Astrocyte (in vitro differentiated cells and primary cell): ENCODE measurements around the gene ABHD17C. TPM values are rescaled to one million over a fixed set of nuclear protein-coding genes. Genes with fewer than 3 reads are reported as not detected.
A peak's percentile ranks its signal among the peaks of the same experiment; 100 is the strongest.

Experiments
- DNase-seq: peaks from one replicate; pipeline ENCODE4 v3.0.0-alpha.2; 2010; ENCODE audit warnings: low read depth
- FAIRE-seq: peaks from 2 replicates; lab custom pipeline; 2011; peaks lifted over from hg19 to GRCh38; lab: Jason Lieb, UNC
- H2AFZ ChIP-seq: 2 replicates; pipeline ENCODE4 v1.6.0; 2012; ENCODE audit warnings: low read depth, low read length, inconsistent platforms
- H3K27ac ChIP-seq: 2 replicates; pipeline ENCODE4 v1.5.1; 2011; ENCODE audit warnings: low read depth, low read length, inconsistent platforms
- H3K27me3 ChIP-seq: 2 replicates; pipeline ENCODE4 v1.6.0; 2011; ENCODE audit warnings: low read length, inconsistent platforms; ENCODE audit not compliant: insufficient read depth
- H3K36me3 ChIP-seq: 2 replicates; pipeline ENCODE4 v1.5.1; 2011; ENCODE audit warnings: low read length, inconsistent platforms; ENCODE audit not compliant: insufficient read depth
- H3K4me1 ChIP-seq: 2 replicates; pipeline ENCODE4 v1.5.1; 2011; ENCODE audit warnings: low read length, inconsistent platforms; ENCODE audit not compliant: insufficient read depth
- H3K4me2 ChIP-seq: 2 replicates; pipeline ENCODE4 v1.6.0; 2012; ENCODE audit warnings: low read length, inconsistent platforms
- H3K4me3 ChIP-seq: 2 replicates; pipeline ENCODE4 v1.5.1; 2011; ENCODE audit warnings: low read depth, mild to moderate bottlenecking, low read length, inconsistent platforms; ENCODE audit not compliant: insufficient read depth
- H3K79me2 ChIP-seq: 2 replicates; pipeline ENCODE4 v1.6.0; 2012; ENCODE audit warnings: mild to moderate bottlenecking, low read length, inconsistent platforms; ENCODE audit not compliant: insufficient read depth
- H3K9ac ChIP-seq: 2 replicates; pipeline ENCODE4 v1.6.0; 2012; ENCODE audit warnings: mild to moderate bottlenecking, low read length, inconsistent platforms
- H3K9me3 ChIP-seq: 2 replicates; pipeline ENCODE4 v1.5.1; 2012; ENCODE audit warnings: low read depth, mild to moderate bottlenecking, low read length, inconsistent platforms; ENCODE audit not compliant: insufficient read depth
- H4K20me1 ChIP-seq: 2 replicates; pipeline ENCODE4 v1.6.0; 2012; ENCODE audit warnings: low read length, inconsistent platforms; ENCODE audit not compliant: insufficient read depth
- H3K27ac Mint-ChIP-seq: one replicate; pipeline ENCODE4 v1.8.0; 2021; ENCODE audit warnings: mild to moderate bottlenecking, mixed read lengths; ENCODE audit not compliant: unreplicated experiment
- H3K27me3 Mint-ChIP-seq: one replicate; pipeline ENCODE4 v1.8.0; 2021; ENCODE audit warnings: low read depth, mixed read lengths; ENCODE audit not compliant: unreplicated experiment
- H3K36me3 Mint-ChIP-seq: one replicate; pipeline ENCODE4 v1.8.0; 2021; ENCODE audit warnings: low read depth, mixed read lengths; ENCODE audit not compliant: unreplicated experiment
- H3K4me1 Mint-ChIP-seq: one replicate; pipeline ENCODE4 v1.8.0; 2021; ENCODE audit warnings: low read depth, mixed read lengths; ENCODE audit not compliant: unreplicated experiment
- H3K4me3 Mint-ChIP-seq: one replicate; pipeline ENCODE4 v1.8.0; 2021; ENCODE audit warnings: mild to moderate bottlenecking, moderate library complexity, mixed read lengths; ENCODE audit not compliant: unreplicated experiment
- H3K9me3 Mint-ChIP-seq: one replicate; pipeline ENCODE4 v1.8.0; 2021; ENCODE audit warnings: mild to moderate bottlenecking, mixed read lengths; ENCODE audit not compliant: unreplicated experiment
- CTCF ChIP-seq: IDR thresholded peaks from 2 replicates; pipeline ENCODE4 v1.5.1; 2011; ENCODE audit warnings: low read depth, mild to moderate bottlenecking, inconsistent platforms, low read length, moderate library complexity; ENCODE audit not compliant: insufficient read depth
- EZH2 ChIP-seq: IDR thresholded peaks from 2 replicates; pipeline ENCODE4 v1.6.1; 2012; ENCODE audit warnings: mild to moderate bottlenecking, low read length, inconsistent platforms; ENCODE audit not compliant: insufficient read depth
- total RNA-seq: library from RNA; stranded (reverse); gene quantifications from 2 replicates; pipeline ENCODE4 v1.2.1, GENCODE V29; 2021

Gene ABHD17C
- total RNA-seq, 1 donor from 2014 or later: 10.2 TPM

GRCh38 chr15:80776420-80777045 lies 81.4 kb downstream of the ABHD17C start:
- peaks cover 34% of the 10 kb centered on the region for H3K4me1 ChIP-seq
- FAIRE-seq (peak; percentile 9), DNase-seq (peak; percentile 54)
- H3K9me3 ChIP-seq: no peaks in the 10 kb centered on the region
- no peaks in the 10 kb centered on the region for H3K36me3 ChIP-seq
- H3K4me3 ChIP-seq: no peak overlapping the region
- Mint-ChIP-seq H3K27me3 (peaks cover 21% of the 10 kb centered on the region), H3K9me3 (no peaks in the 10 kb centered on the region), H3K36me3 (no peaks in the 10 kb centered on the region), H3K27ac (no peak overlapping the region), H3K4me1 (peaks cover 6% of the 10 kb centered on the region), H3K4me3 (no peak overlapping the region)
- peak overlapping the region; percentile 44 for H2AFZ ChIP-seq
- H3K27me3 ChIP-seq: peaks cover 4% of the 10 kb centered on the region
- H4K20me1 ChIP-seq: peaks cover 19% of the 10 kb centered on the region
- H3K9ac ChIP-seq: peak overlapping the region; percentile 44
- no peak for TF ChIP-seq EZH2
- peak; percentile 82 for TF ChIP-seq CTCF
- H3K27ac ChIP-seq: peak overlapping the region; percentile 3
- no peaks in the 10 kb centered on the region for H3K79me2 ChIP-seq
- H3K4me2 ChIP-seq: peak overlapping the region; percentile 40

- peak; percentile 76 for DNase-seq
- no peak overlapping the region for H3K4me3 Mint-ChIP-seq
- H3K9me3 ChIP-seq: no peaks in the 10 kb centered on the region
- H3K27ac ChIP-seq: no peak overlapping the region
- peaks cover 34% of the 10 kb centered on the region for H3K4me1 ChIP-seq
- no peak overlapping the region for H3K9ac ChIP-seq
- no peak for TF ChIP-seq EZH2
- TF ChIP-seq CTCF: no peak
- H3K27me3 ChIP-seq: peaks cover 4% of the 10 kb centered on the region
- no peak overlapping the region for H3K4me3 ChIP-seq
- peaks cover 27% of the 10 kb centered on the region for H3K27me3 Mint-ChIP-seq
- peaks cover 6% of the 10 kb centered on the region for H3K4me1 Mint-ChIP-seq
- no peaks in the 10 kb centered on the region for H3K79me2 ChIP-seq
- no peaks in the 10 kb centered on the region for H3K36me3 ChIP-seq
- peaks cover 24% of the 10 kb centered on the region for H4K20me1 ChIP-seq
- peak overlapping the region; percentile 40 for H3K4me2 ChIP-seq
- H3K36me3 Mint-ChIP-seq: no peaks in the 10 kb centered on the region
- no peak overlapping the region for H2AFZ ChIP-seq
- peak; percentile 20 for FAIRE-seq
- no peak overlapping the region for H3K27ac Mint-ChIP-seq
- no peaks in the 10 kb centered on the region for H3K9me3 Mint-ChIP-seq
Observed at GRCh38 chr15:80777137-80777536, 82.0 kb downstream of the ABHD17C start.
